ENCODE data around the gene ELF3.

- TF ChIP-seq CTCF (IDR thresholded peaks at IDR 0.05), result no peak
- TF ChIP-seq EP300 (IDR thresholded peaks at IDR 0.05), result no peak
- peak in 1 of 3 donors; percentile 43 for TF ChIP-seq POLR2AphosphoS5 (IDR thresholded peaks at IDR 0.05)
Measured at GRCh38 chr1:202012544-202013478, 2.4 kb downstream of the ELF3 start.
